Stimulated activated CD8-positive, alpha-beta memory T cell treated with anti-CD3 and anti-CD28 coated beads, Interleukin-15, amount 100 ng/mL, for 1 hour (primary cell): ENCODE results near the gene JAM3.
"Not testable (repeated sequence)": the region's sequence is repeated elsewhere in the genome, so short reads cannot be mapped to it uniquely, and the experiment has no call there.

Source experiments
- DNase-seq: peaks from one replicate; pipeline ENCODE4 v3.0.0-alpha.2; 2020; ENCODE audit warnings: low read depth

The JAM3 gene

GRCh38 chr11:134062265-134063123 is 6.4 kb upstream of the JAM3 start:
- DNase-seq: no peak

GRCh38 chr11:134063124-134063495 is 5.8 kb upstream of the JAM3 start:
- DNase-seq: no peak

DNA sequence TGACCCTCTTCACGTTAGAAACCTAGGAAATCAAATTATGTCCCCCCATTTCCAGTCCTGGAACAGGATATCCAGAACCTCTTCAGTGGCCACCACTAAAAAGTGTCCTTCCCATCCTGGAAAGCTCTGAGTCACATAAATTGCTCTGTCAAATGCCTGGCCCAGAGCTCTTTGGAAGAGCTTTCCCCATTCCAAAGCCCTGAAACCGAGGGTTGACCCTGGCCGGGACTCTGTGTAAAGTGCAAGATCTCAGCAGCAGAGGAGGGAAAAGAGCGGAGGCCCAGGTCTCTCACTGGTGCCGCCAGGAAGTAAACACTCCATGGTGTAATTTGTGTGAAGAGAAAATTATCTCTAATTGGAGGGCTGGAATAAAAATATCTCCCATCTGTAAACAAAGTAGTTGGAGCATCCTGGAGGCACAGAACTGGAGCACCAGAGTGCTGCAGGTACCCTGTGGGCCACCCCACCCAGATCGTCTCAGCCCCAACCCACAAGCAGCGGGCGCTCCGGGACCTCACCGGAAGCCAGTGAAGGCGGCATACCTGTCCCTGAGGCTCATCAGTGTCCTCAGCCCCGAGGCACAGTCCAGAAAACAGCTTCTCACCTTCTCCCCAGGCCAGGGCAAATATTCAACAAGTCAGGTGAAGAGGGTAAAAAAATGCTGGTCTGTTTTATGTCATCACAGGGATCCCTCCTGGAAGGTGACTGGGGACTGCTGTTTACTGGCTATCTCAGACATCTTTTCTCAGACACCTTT is 4.7 kb upstream of the JAM3 start:
- DNase-seq: no peak

- no peak for DNase-seq
Measured at GRCh38 chr11:134065381-134065780, 3.5 kb upstream of the JAM3 start.

GRCh38 chr11:134066943-134067885 is 1.7 kb upstream of the JAM3 start:
- DNase-seq: no peak

DNA sequence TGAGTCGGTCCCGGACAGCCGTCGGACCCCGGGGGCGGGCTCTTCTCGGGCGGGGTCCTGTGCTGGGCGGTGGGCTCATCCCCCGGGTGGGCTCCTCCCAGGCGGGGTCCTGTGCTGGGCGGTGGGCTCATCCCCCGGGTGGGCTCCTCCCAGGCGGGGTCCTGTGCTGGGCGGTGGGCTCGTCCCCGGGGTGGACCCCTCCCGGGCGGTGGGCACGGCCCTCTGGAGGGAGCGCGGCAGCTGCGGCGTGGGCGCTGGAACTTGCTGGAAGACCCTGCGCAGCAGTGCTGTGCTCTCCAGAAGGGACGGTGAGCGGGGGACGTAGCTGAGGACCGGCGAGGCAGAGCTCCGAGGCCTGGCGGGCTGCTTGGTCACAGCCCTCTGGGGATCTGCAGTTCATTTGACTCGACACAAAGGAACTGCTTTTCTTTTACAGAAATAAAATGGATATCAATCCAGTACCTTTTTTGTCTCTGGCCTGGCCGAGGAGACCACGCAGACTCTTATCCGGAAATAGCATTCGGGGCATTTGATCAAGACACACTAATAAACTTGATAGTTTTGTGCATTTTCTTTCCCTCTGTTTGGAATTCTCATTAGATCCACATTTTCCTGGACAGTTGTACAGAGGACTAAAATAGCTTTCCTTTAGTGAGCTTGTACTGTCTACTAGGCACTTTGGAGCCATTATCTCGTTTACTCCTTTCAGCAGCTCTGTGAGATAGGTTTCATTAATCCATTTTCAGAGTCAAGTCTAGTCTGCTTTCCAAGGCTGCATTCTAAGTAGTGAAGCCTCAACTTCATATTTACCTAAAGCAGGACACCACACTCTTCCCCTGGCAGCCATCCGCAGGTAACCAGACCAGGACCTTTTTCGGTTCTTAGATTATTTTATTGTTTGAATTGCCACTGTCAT is 812 bp downstream of the JAM3 start:
- DNase-seq: no peak

DNA sequence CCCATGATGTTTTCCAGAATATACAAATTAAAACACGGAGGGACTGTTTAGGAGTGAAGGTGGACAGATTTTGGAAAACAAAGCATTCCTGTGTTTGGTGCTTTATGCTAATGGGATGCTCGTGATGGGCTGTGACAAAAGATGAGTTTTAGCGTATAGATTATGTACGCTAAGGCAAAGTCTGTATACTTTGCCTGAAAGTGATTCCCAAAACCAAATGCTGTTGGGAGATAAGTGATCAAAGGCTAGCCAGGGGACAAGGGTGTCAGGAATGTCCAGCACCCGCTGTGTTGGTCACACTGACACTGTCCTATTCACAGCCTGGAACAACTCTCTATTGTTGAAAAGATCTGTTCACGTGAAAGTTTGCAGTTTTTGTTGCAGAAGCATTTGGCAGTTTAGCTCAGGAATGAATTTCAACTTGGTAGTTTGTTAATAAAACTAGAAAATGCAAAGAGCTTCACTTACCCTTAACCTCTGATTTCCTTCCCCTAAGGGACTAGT is 1.5 kb downstream of the JAM3 start:
- no peak for DNase-seq

GRCh38 chr11:134071306-134071705 is 2.4 kb downstream of the JAM3 start:
- no peak for DNase-seq

GRCh38 chr11:134071766-134072402 is 3.0 kb downstream of the JAM3 start:
- DNase-seq: no peak

- no peak for DNase-seq
Measured at GRCh38 chr11:134072844-134073243, 4.0 kb downstream of the JAM3 start.

GRCh38 chr11:134074346-134074745 is 5.5 kb downstream of the JAM3 start:
- no peak for DNase-seq

DNA sequence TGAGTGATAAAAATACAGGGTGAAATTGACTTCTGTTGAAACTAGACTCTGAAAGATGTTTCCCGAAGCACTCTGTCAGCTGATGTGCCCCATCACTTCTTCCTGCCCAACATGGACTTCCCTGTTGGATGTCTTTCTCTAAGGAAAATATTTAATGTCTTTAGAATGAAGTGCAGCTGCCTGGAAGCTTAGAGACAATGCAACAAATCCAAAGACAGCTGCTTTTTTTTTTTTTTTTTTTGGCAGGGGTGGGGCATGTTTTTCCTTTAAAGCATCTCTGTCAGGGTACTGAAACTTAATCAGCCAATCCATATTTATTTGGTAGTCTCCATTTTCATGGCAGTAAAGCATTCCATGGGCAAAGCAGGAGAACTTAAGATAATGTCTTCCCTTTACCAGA is 5.9 kb downstream of the JAM3 start:
- no peak for DNase-seq

- no peak for DNase-seq
Measured at GRCh38 chr11:134079317-134079716, 10.4 kb downstream of the JAM3 start.

GRCh38 chr11:134081258-134081657 is 12.4 kb downstream of the JAM3 start:
- DNase-seq: not testable (repeated sequence)

DNA sequence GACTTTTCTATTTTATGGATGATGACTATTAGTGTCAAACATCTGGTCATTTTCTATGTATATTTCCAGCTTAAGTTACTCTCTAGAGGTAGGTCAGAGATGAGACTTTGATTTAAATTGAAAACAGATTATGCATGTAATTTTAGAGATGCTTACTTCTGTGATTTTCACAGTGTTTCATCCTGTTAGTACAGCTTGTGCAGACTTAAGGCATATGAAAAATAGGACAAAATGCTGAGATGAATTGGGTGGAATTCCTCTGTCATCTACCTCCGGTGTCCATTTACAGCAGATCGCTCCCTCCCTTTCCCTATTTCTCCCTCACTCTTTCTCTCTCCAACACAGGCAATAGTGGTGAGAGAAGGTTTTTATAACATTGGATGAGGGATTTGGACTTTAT is 14.1 kb downstream of the JAM3 start:
- DNase-seq: no peak

GRCh38 chr11:134086376-134086775 is 17.5 kb downstream of the JAM3 start:
- DNase-seq: no peak

GRCh38 chr11:134092006-134092405 is 23.1 kb downstream of the JAM3 start:
- DNase-seq: not testable (repeated sequence)

GRCh38 chr11:134097166-134097565 is 28.3 kb downstream of the JAM3 start:
- no peak for DNase-seq

GRCh38 chr11:134098566-134099184 is 29.8 kb downstream of the JAM3 start:
- no peak for DNase-seq

DNA sequence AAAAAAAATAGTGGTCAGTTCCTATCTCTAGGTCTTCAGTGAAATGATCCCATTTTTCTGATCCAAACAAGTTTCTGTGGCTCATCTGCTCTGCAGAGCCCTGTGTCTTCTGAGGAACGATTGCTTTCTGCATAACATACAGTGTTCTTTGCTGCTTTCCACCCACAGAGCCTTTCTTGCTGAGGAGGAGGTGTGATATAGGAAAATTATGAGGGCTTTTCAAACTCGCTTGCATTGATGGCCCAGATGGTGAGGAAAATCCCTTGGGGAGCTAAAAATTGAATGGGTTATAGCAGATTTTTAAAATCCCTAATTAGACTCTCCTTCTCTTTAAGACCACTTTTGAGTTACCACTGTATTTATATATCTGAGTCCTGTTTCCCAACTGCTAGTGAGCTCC is 31.3 kb downstream of the JAM3 start:
- no peak for DNase-seq
